CD4-positive, alpha-beta T cell (primary cell): ENCODE results near the gene DNHD1. TPM values are rescaled to one million over a fixed set of nuclear protein-coding genes. Genes with fewer than 3 reads are reported as not detected.

Experiments used
- ATAC-seq: fragments of 200-7000 bp; cut with Tn5 transposase; one replicate; pipeline ENCODE4 v1.10.0; 2022; ENCODE audit warnings: mild to moderate bottlenecking; ENCODE audit not compliant: poor library complexity
- CTCF ChIA-PET: fragments of 350-600 bp; sonication (Branson Sonifier 250); formaldehyde crosslinking; loops from one replicate; lab custom pipeline; 2021; ENCODE audit warnings: antibody characterized with exemption, inconsistent platforms; lab: Charles Lee
- POLR2A ChIA-PET: fragments of 350-600 bp; sonication (Branson Sonifier 250); formaldehyde crosslinking; loops from one replicate; lab custom pipeline; 2021; ENCODE audit warnings: antibody characterized with exemption, inconsistent platforms; lab: Charles Lee
- DNase-seq, 14 experiments: peaks; one replicate each; pipeline ENCODE4 v3.0.0-alpha.2; 2013 to 2020; ENCODE audit warnings: mixed read lengths in 2 of 14
- H3K27ac ChIP-seq, 2 donors: one replicate each; pipeline versions ENCODE4 v1.5.1 to v1.7.0; 2013; ENCODE audit warnings: low read length in 2 of 2, low read depth in 1 of 2, mild to moderate bottlenecking in 1 of 2
- H3K27me3 ChIP-seq, 2 experiments: 1 replicate in 1 of 2; 2 replicates in 1 of 2; pipeline versions ENCODE4 v1.6.1 to v1.7.0; 2013; ENCODE audit warnings: low read length in 2 of 2, control low read depth in 1 of 2, mild to moderate bottlenecking in 1 of 2, moderate library complexity in 1 of 2; ENCODE audit not compliant: insufficient read depth in 2 of 2, control insufficient read depth in 1 of 2
- H3K36me3 ChIP-seq: one replicate; pipeline ENCODE4 v1.6.1; 2013; ENCODE audit warnings: low read length, control low read depth; ENCODE audit not compliant: insufficient read depth
- H3K4me1 ChIP-seq: one replicate; pipeline ENCODE4 v1.6.1; 2013; ENCODE audit warnings: low read length, control low read depth; ENCODE audit not compliant: insufficient read depth
- H3K4me3 ChIP-seq: one replicate; pipeline ENCODE4 v1.5.1; 2013; ENCODE audit warnings: mild to moderate bottlenecking, low read length, moderate library complexity
- H3K9me3 ChIP-seq, 2 experiments: 1 replicate in 1 of 2; 2 replicates in 1 of 2; pipeline versions ENCODE4 v1.6.1 to v1.7.0; 2013; ENCODE audit warnings: low read length in 2 of 2, mild to moderate bottlenecking in 2 of 2, control low read depth in 1 of 2, moderate library complexity in 1 of 2; ENCODE audit not compliant: control insufficient read depth in 1 of 2, insufficient read depth in 1 of 2
- H3K27ac Mint-ChIP-seq: one replicate; pipeline ENCODE4 v1.8.0; 2020; ENCODE audit warnings: mixed read lengths
- H3K27me3 Mint-ChIP-seq: one replicate; pipeline ENCODE4 v1.8.0; 2021; ENCODE audit warnings: mixed read lengths
- H3K36me3 Mint-ChIP-seq: one replicate; pipeline ENCODE4 v1.8.0; 2021; ENCODE audit warnings: low read depth, mixed read lengths
- H3K4me1 Mint-ChIP-seq: one replicate; pipeline ENCODE4 v1.8.0; 2021; ENCODE audit warnings: low read depth, mixed read lengths
- H3K4me3 Mint-ChIP-seq: one replicate; pipeline ENCODE4 v1.8.0; 2020; ENCODE audit warnings: mild to moderate bottlenecking, mixed read lengths
- H3K9me3 Mint-ChIP-seq: one replicate; pipeline ENCODE4 v1.8.0; 2020; ENCODE audit warnings: mixed read lengths
- CTCF ChIP-seq: fragments of 200-600 bp; IDR thresholded peaks from one replicate; pipeline ENCODE4 v1.8.0; 2022; ENCODE audit warnings: antibody characterized with exemption, mild to moderate bottlenecking
- intact Hi-C, 2 experiments: fragments of 100-400 bp; cut with DNase I in 1 of 2; cut with micrococcal nuclease in 1 of 2; formaldehyde crosslinking; loops; one replicate each; pipeline versions ENCODE4 v1.15.1 to v1.9.0; 2023 to 2025; cut with DNase I, micrococcal nuclease
- total RNA-seq, 174 experiments: library from RNA in 2 of 174; stranded (reverse) in 2 of 174; gene quantifications; one replicate each; pipeline ENCODE4 v1.2.3 and lab custom pipeline; 2021 to 2026

Gene DNHD1
- total RNA-seq, 2 experiments from 2014 or later: 44.1 to 46.8 TPM

DNA sequence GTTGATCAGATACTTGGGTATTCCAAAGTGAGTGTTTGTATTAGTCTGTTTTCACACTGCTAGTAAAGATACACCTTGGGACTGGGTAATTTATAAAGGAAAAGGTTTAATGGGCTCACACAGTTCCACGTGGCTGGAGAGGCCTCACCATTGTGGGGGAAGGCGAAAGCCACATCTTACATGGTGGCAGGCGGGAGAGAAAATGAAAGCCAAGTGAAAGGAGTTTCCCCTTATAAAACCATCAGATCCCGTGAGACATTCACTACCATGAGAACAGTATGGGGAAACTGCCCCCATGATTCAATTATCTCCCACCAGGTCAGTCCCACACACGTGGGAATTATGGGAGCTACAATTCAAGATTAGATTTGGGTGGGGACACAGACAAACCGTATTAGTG lies 8.7 kb upstream of the DNHD1 start:
- H3K4me3 Mint-ChIP-seq: no peak overlapping the region
- no peak for DNase-seq
- no peak for ATAC-seq
- no peak overlapping the region for H3K27ac ChIP-seq
- no peaks in the 10 kb centered on the region for H3K9me3 Mint-ChIP-seq
- no peaks in the 10 kb centered on the region for H3K27me3 ChIP-seq
- no peak for TF ChIP-seq CTCF
- no peak overlapping the region for H3K27ac Mint-ChIP-seq
- no peak overlapping the region for H3K4me3 ChIP-seq
- H3K4me1 ChIP-seq: no peaks in the 10 kb centered on the region
- no peaks in the 10 kb centered on the region for H3K27me3 Mint-ChIP-seq
- intact Hi-C loops: no loop called here
- peaks cover 40% of the 10 kb centered on the region for H3K36me3 Mint-ChIP-seq
- H3K36me3 ChIP-seq: peaks cover 57% of the 10 kb centered on the region
- peaks cover 17% of the 10 kb centered on the region for H3K4me1 Mint-ChIP-seq
- CTCF ChIA-PET: no interaction called here
- H3K9me3 ChIP-seq: no peaks in the 10 kb centered on the region
- POLR2A ChIA-PET: interaction anchor here (0.9 kb wide), 1 partner anchor 38 kb away, joined by 3 read pairs; no protein-coding TSS in a partner anchor

DNA sequence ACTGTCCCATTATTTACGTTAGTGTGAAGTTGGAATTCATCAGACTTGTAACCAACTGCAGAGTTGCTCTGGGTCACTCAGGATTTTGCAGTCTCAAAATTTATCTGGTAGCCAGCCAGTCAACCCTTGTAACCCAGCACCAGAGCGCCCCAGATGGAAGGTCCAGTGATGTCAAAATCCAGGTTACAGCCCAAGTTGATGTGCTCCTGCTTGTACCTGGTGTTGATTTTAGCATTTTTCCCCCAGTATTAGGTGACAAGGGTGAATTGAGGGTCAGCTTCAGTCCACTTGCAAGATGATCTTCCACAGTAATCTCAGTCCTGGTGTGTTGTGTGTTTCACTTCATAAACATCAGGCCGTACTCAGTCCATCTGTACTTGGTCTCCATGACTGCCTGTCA lies 8.3 kb upstream of the DNHD1 start:
- Mint-ChIP-seq H3K9me3 (no peaks in the 10 kb centered on the region), H3K27ac (peak overlapping the region; percentile 10), H3K4me1 (peaks cover 17% of the 10 kb centered on the region), H3K36me3 (peaks cover 40% of the 10 kb centered on the region), H3K27me3 (no peaks in the 10 kb centered on the region), H3K4me3 (no peak overlapping the region)
- Histone ChIP-seq H3K27me3 (no peaks in the 10 kb centered on the region), H3K36me3 (peaks cover 57% of the 10 kb centered on the region), H3K27ac (no peak overlapping the region), H3K4me1 (no peaks in the 10 kb centered on the region), H3K9me3 (no peaks in the 10 kb centered on the region), H3K4me3 (no peak overlapping the region)
- no peak for ATAC-seq
- intact Hi-C loops: no loop called here
- CTCF ChIA-PET: no interaction called here
- no peak for DNase-seq
- no peak for TF ChIP-seq CTCF
- POLR2A ChIA-PET: no interaction called here

DNA sequence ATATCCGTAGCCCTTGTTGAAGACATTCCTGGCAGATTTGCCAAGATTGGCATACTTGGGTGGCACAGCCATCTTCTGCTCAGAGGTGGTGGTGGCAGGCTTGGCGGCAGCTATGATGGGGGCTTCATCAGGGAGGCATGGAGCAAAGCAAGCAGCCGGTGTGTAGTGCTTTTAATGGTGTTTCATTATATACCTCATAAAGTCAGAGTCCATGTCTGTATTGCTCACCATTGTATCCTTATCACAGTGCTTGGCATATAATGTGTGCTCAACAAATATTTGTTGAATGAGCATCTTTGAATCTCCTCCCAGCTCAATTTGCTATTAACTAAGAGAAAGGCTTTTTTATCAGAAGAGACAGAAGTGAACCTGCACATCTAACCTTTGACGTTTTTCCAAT lies 7.8 kb upstream of the DNHD1 start:
- no peaks in the 10 kb centered on the region for H3K27me3 Mint-ChIP-seq
- H3K4me1 ChIP-seq: no peaks in the 10 kb centered on the region
- CTCF ChIA-PET: interaction anchor here (1.4 to 1.8 kb wide), 2 partner anchors 46 to 110 kb away, joined by 4 read pairs; no protein-coding TSS in a partner anchor
- peaks cover 58% of the 10 kb centered on the region for H3K36me3 ChIP-seq
- H3K4me3 ChIP-seq: no peak overlapping the region
- no peaks in the 10 kb centered on the region for H3K9me3 Mint-ChIP-seq
- no peak overlapping the region for H3K4me3 Mint-ChIP-seq
- POLR2A ChIA-PET: interaction anchor here (0.7 kb wide), 1 partner anchor 194 kb away, joined by 3 read pairs; the partner anchor contains the start of gene MRPL17
- H3K36me3 Mint-ChIP-seq: peaks cover 43% of the 10 kb centered on the region
- no peak for DNase-seq
- no peaks in the 10 kb centered on the region for H3K27me3 ChIP-seq
- peaks cover 21% of the 10 kb centered on the region for H3K4me1 Mint-ChIP-seq
- no peaks in the 10 kb centered on the region for H3K9me3 ChIP-seq
- no peak overlapping the region for H3K27ac ChIP-seq
- intact Hi-C loops: no loop called here
- peak overlapping the region; percentile 10 for H3K27ac Mint-ChIP-seq
- TF ChIP-seq CTCF: no peak
- no peak for ATAC-seq
